Common myeloid progenitor, CD34-positive (primary cell): ENCODE measurements around the gene CISTR.
A peak's percentile ranks its signal among the peaks of the same experiment; 100 is the strongest.

Source experiments
- CTCF ChIA-PET: fragments of 350-600 bp; sonication (Branson Sonifier 250); formaldehyde crosslinking; loops from one replicate; lab custom pipeline; 2021; ENCODE audit warnings: antibody characterized with exemption; lab: Charles Lee
- POLR2A ChIA-PET: fragments of 350-600 bp; sonication (Branson Sonifier 250); formaldehyde crosslinking; loops from one replicate; lab custom pipeline; 2021; ENCODE audit warnings: antibody characterized with exemption; lab: Charles Lee
- DNase-seq, 3 donors: peaks; one replicate each; pipeline versions ENCODE4 v3.0.0 to v3.0.0-alpha.2; 2013
- H3K27ac ChIP-seq, 2 experiments: 1 replicate in 1 of 2; 2 replicates in 1 of 2; pipeline ENCODE4 v1.7.0; 2013; ENCODE audit warnings: inconsistent platforms in 2 of 2, low read length in 2 of 2, mild to moderate bottlenecking in 2 of 2, low read depth in 1 of 2, moderate library complexity in 1 of 2; ENCODE audit not compliant: severe bottlenecking in 2 of 2, insufficient read depth in 1 of 2, poor library complexity in 1 of 2
- H3K27me3 ChIP-seq, 5 experiments: replicated peaks in 2 of 5; 1 replicate in 3 of 5; 2 replicates in 2 of 5; pipeline versions ENCODE4 v1.6.1 to v1.7.0; 2013; ENCODE audit warnings: low read length in 4 of 5, mild to moderate bottlenecking in 2 of 5, moderate library complexity in 2 of 5, inconsistent platforms in 1 of 5; ENCODE audit not compliant: insufficient read depth in 5 of 5, control insufficient read depth in 4 of 5
- H3K36me3 ChIP-seq, 4 experiments: 1 replicate in 2 of 4; 2 replicates in 2 of 4; pipeline versions ENCODE4 v1.6.1 to v1.7.0; 2013; ENCODE audit warnings: low read length in 3 of 4, control low read depth in 1 of 4, mild to moderate bottlenecking in 1 of 4; ENCODE audit not compliant: control insufficient read depth in 4 of 4, insufficient read depth in 4 of 4
- H3K4me1 ChIP-seq, 4 experiments: 1 replicate in 3 of 4; 2 replicates in 1 of 4; pipeline versions ENCODE4 v1.6.1 to v1.7.1; 2013; ENCODE audit warnings: low read length in 3 of 4, mild to moderate bottlenecking in 3 of 4, control low read depth in 1 of 4, inconsistent platforms in 1 of 4, moderate library complexity in 1 of 4; ENCODE audit not compliant: control insufficient read depth in 4 of 4, insufficient read depth in 4 of 4; ENCODE audit errors: control extremely low read depth in 1 of 4
- H3K4me3 ChIP-seq, 7 experiments: 1 replicate in 4 of 7; 2 replicates in 3 of 7; pipeline versions ENCODE4 v1.5.1 to v1.7.0; 2013; ENCODE audit warnings: mild to moderate bottlenecking in 7 of 7, low read length in 6 of 7, moderate library complexity in 6 of 7, inconsistent platforms in 2 of 7, low read depth in 2 of 7, control low read depth in 1 of 7; ENCODE audit not compliant: insufficient read depth in 4 of 7, control insufficient read depth in 1 of 7; ENCODE audit errors: extremely low read depth in 1 of 7
- H3K9me3 ChIP-seq, 5 experiments: 1 replicate in 4 of 5; 2 replicates in 1 of 5; pipeline versions ENCODE4 v1.6.1 to v1.7.1; 2013; ENCODE audit warnings: low read length in 4 of 5, mild to moderate bottlenecking in 2 of 5, inconsistent platforms in 1 of 5, low read depth in 1 of 5, moderate library complexity in 1 of 5; ENCODE audit not compliant: control insufficient read depth in 4 of 5, insufficient read depth in 2 of 5; ENCODE audit errors: control extremely low read depth in 1 of 5
- WGBS: methylation state at CpG from one replicate; pipeline ENCODE4 v1.1.5; 2013; ENCODE audit not compliant: insufficient coverage; 5-methylcytosine and 5-hydroxymethylcytosine counted together

CISTR gene

GRCh38 chr12:53752621-53753020 lies 842 bp upstream of the CISTR start:
- Histone ChIP-seq H3K4me1 (peaks cover 1 to 78% (median 44%) of the 10 kb centered on the region in 4 experiments), H3K4me3 (no peak overlapping the region), H3K27ac (no peak overlapping the region), H3K36me3 (no peaks in the 10 kb centered on the region), H3K27me3 (peaks cover 15 to 83% (median 37%) of the 10 kb centered on the region in 5 experiments), H3K9me3 (no peaks in the 10 kb centered on the region)
- 100% methylated on average over 3 of the region's 3 CpGs for WGBS
- no peak for DNase-seq
- POLR2A ChIA-PET = interaction anchor here (0.8 kb wide), 1 partner anchor 16 kb away, joined by 4 read pairs; no protein-coding TSS in a partner anchor
- CTCF ChIA-PET = interaction anchor here (0.9 to 15.2 kb wide), 5 partner anchors 7 to 204 kb away, joined by 3 to 113 read pairs (median 3); no protein-coding TSS in a partner anchor

GRCh38 chr12:53752192-53752601 lies 418 bp upstream of the CISTR start:
- CTCF ChIA-PET = interaction anchor here (0.9 to 15.2 kb wide), 5 partner anchors 7 to 205 kb away, joined by 3 to 113 read pairs (median 3); no protein-coding TSS in a partner anchor
- POLR2A ChIA-PET = interaction anchor here (0.8 kb wide), 1 partner anchor 15 kb away, joined by 4 read pairs; no protein-coding TSS in a partner anchor
- H3K9me3 ChIP-seq = no peaks in the 10 kb centered on the region
- 49% methylated on average over 11 of the region's 13 CpGs for WGBS
- peaks cover 1 to 74% (median 42%) of the 10 kb centered on the region in 4 experiments for H3K4me1 ChIP-seq
- no peak for DNase-seq
- H3K27ac ChIP-seq = no peak overlapping the region
- no peaks in the 10 kb centered on the region for H3K36me3 ChIP-seq
- peaks cover 15 to 84% (median 35%) of the 10 kb centered on the region in 5 experiments for H3K27me3 ChIP-seq
- H3K4me3 ChIP-seq = peak overlapping the region in 4 of 7 experiments; percentile 42 to 77 (median 68)

- CTCF ChIA-PET = interaction anchor here (1.2 to 1.7 kb wide), 2 partner anchors 8 to 49 kb away, joined by 5 to 9 read pairs; no protein-coding TSS in a partner anchor
- peaks cover 15 to 91% (median 39%) of the 10 kb centered on the region in 5 experiments for H3K27me3 ChIP-seq
Observed at GRCh38 chr12:53750812-53751335, 905 bp downstream of the CISTR start.

GRCh38 chr12:53749986-53750811 lies 1.6 kb downstream of the CISTR start:
- no peak for DNase-seq
- CTCF ChIA-PET = interaction anchor here (0.9 to 1.3 kb wide), 3 partner anchors 29 to 207 kb away, joined by 3 to 4 read pairs (median 3); no protein-coding TSS in a partner anchor
- H3K27ac ChIP-seq = no peak overlapping the region
- H3K36me3 ChIP-seq = no peaks in the 10 kb centered on the region
- H3K9me3 ChIP-seq = no peaks in the 10 kb centered on the region
- POLR2A ChIA-PET = no interaction called here
- H3K27me3 ChIP-seq = peaks cover 15 to 98% (median 39%) of the 10 kb centered on the region in 5 experiments
- 61% methylated on average over 9 of the region's 10 CpGs for WGBS
- H3K4me3 ChIP-seq = peak overlapping the region in 5 of 7 experiments; percentile 32 to 77 (median 62)
- H3K4me1 ChIP-seq = peaks cover 1 to 54% (median 26%) of the 10 kb centered on the region in 4 experiments

More at GRCh38 chr12:53750812-53751335, 905 bp downstream of the CISTR start:
- Histone ChIP-seq H3K27ac (no peak overlapping the region), H3K4me1 (peaks cover 1 to 61% (median 32%) of the 10 kb centered on the region in 4 experiments), H3K4me3 (peak overlapping the region in 6 of 7 experiments; percentile 32 to 77 (median 56)), H3K9me3 (no peaks in the 10 kb centered on the region), H3K36me3 (no peaks in the 10 kb centered on the region)
- POLR2A ChIA-PET = no interaction called here
- DNase-seq = peak; percentile 29 to 73 (median 62)
- whole genome bisulfite sequencing = 3% methylated on average over 25 of the region's 36 CpGs

GRCh38 chr12:53748072-53748840 lies 3.5 kb downstream of the CISTR start:
- Histone ChIP-seq H3K9me3 (no peaks in the 10 kb centered on the region), H3K4me1 (peaks cover 0 to 38% (median 25%) of the 10 kb centered on the region in 4 experiments), H3K27me3 (peaks cover 20 to 95% (median 38%) of the 10 kb centered on the region in 5 experiments), H3K4me3 (no peak overlapping the region), H3K36me3 (no peaks in the 10 kb centered on the region), H3K27ac (no peak overlapping the region)
- ChIA-PET POLR2A (no interaction called here), CTCF (interaction anchor here (1.0 to 10.1 kb wide), 10 partner anchors 11 to 204 kb away, joined by 3 to 184 read pairs (median 40); partner anchors contain the start of genes ATP5MC2 and CALCOCO1)
- WGBS = 55% methylated on average over 10 of the region's 22 CpGs
- no peak for DNase-seq

- H3K4me1 ChIP-seq = peaks cover 0 to 30% (median 25%) of the 10 kb centered on the region in 4 experiments
- no peak overlapping the region for H3K4me3 ChIP-seq
- peaks cover 16 to 95% (median 40%) of the 10 kb centered on the region in 5 experiments for H3K27me3 ChIP-seq
- no peaks in the 10 kb centered on the region for H3K36me3 ChIP-seq
- no peak overlapping the region for H3K27ac ChIP-seq
- no peaks in the 10 kb centered on the region for H3K9me3 ChIP-seq
- WGBS = 47% methylated on average over 4 of the region's 5 CpGs
- ChIA-PET POLR2A (interaction anchor here (0.6 to 1.5 kb wide), 3 partner anchors 48 to 1521 kb away, joined by 3 to 4 read pairs (median 3); no protein-coding TSS in a partner anchor), CTCF (interaction anchor here (1.0 to 10.1 kb wide), 21 partner anchors 12 to 239 kb away, joined by 3 to 184 read pairs (median 8); partner anchors contain the start of genes ATP5MC2 and CALCOCO1)
- no peak for DNase-seq
Observed at GRCh38 chr12:53747095-53747494, 4.7 kb downstream of the CISTR start.
